Vagina (tissue), 2 donors: ENCODE measurements around the gene WSB2. TPM values are rescaled to one million over a fixed set of nuclear protein-coding genes. Genes with fewer than 3 reads are reported as not detected.
"Not testable (repeated sequence)": the region's sequence is repeated elsewhere in the genome, so short reads cannot be mapped to it uniquely, and the experiment has no call there.

Source experiments
- DNase-seq, 2 donors: peaks; one replicate each; pipeline ENCODE4 v3.0.0-alpha.2; 2017; ENCODE audit errors: extremely low spot score in 2 of 2
- H3K27ac ChIP-seq: fragments of 200-600 bp; sonication (generic); one replicate; pipeline ENCODE4 v1.5.1; 2019
- H3K27me3 ChIP-seq: fragments of 200-600 bp; sonication (generic); one replicate; pipeline ENCODE4 v1.5.1; 2019
- H3K36me3 ChIP-seq, 2 donors: fragments of 200-600 bp; sonication (generic); one replicate each; pipeline ENCODE4 v1.5.1; 2017 to 2019
- H3K4me1 ChIP-seq: fragments of 200-600 bp; sonication (generic); one replicate; pipeline ENCODE4 v1.5.1; 2019
- H3K4me3 ChIP-seq, 2 donors: fragments of 200-600 bp; sonication (generic); 1 replicate in 1 of 2; 2 replicates in 1 of 2; pipeline ENCODE4 v1.5.1; 2016 to 2019
- H3K9me3 ChIP-seq: fragments of 200-600 bp; sonication (generic); one replicate; pipeline ENCODE4 v1.5.1; 2019
- CTCF ChIP-seq, 3 experiments: fragments of 450-650 bp in 2 of 3; fragments of 200-600 bp in 1 of 3; sonication (generic) in 1 of 3; IDR thresholded peaks; one replicate each; pipeline ENCODE4 v1.5.1; 2017 to 2019; ENCODE audit warnings: antibody characterized with exemption in 3 of 3, mild to moderate bottlenecking in 2 of 3, moderate library complexity in 2 of 3
- POLR2A ChIP-seq, 2 donors: fragments of 450-650 bp; IDR thresholded peaks; one replicate each; pipeline ENCODE4 v1.6.1; 2017; ENCODE audit warnings: antibody characterized with exemption in 2 of 2, mild to moderate bottlenecking in 2 of 2, moderate library complexity in 2 of 2
- POLR2AphosphoS5 ChIP-seq, 2 donors: sonication (generic); formaldehyde crosslinking; IDR thresholded peaks; one replicate each; pipeline ENCODE4 v1.9.0; 2017; ENCODE audit warnings: antibody characterized with exemption in 2 of 2, mild to moderate bottlenecking in 2 of 2, low read depth in 1 of 2; ENCODE audit not compliant: insufficient read depth in 1 of 2
- intact Hi-C: fragments of 100-400 bp; cut with DNase I; formaldehyde crosslinking; loops from one replicate; pipeline ENCODE4 v1.15.1; 2023
- total RNA-seq: library from RNA; depleted of rRNA; stranded (reverse); fragments of >200 nt; gene quantifications from one replicate; pipeline ENCODE4 v1.2.3, GENCODE V29; 2016

The WSB2 gene
- total RNA-seq, 1 donor from 2014 or later, result 44.0 TPM

GRCh38 chr12:118025168-118025567 is 35.8 kb downstream of the WSB2 start:
- Histone ChIP-seq H3K36me3 (peaks cover 0 to 40% of the 10 kb centered on the region in 2 donors), H3K27ac (no peak overlapping the region)
- intact Hi-C loops, result no loop called here

GRCh38 chr12:118023301-118023860 is 37.6 kb downstream of the WSB2 start:
- intact Hi-C loops, result no loop called here
- Histone ChIP-seq H3K27me3 (no peaks in the 10 kb centered on the region), H3K4me1 (no peaks in the 10 kb centered on the region), H3K9me3 (no peaks in the 10 kb centered on the region), H3K27ac (no peak overlapping the region), H3K36me3 (peaks cover 0 to 32% of the 10 kb centered on the region in 2 donors), H3K4me3 (no peak overlapping the region)
- no peak for DNase-seq
- TF ChIP-seq POLR2AphosphoS5 (IDR thresholded peaks at IDR 0.05; ENCODE audit: insufficient read depth in 1 of 2, low read depth in 1 of 2) (no peak), POLR2A (IDR thresholded peaks at IDR 0.05) (no peak), CTCF (IDR thresholded peaks at IDR 0.05) (no peak)

More at GRCh38 chr12:118025168-118025567, 35.8 kb downstream of the WSB2 start:
- DNase-seq, result no peak
- no peaks in the 10 kb centered on the region for H3K27me3 ChIP-seq
- H3K4me3 ChIP-seq, result no peak overlapping the region
- H3K4me1 ChIP-seq, result no peaks in the 10 kb centered on the region
- TF ChIP-seq POLR2A (IDR thresholded peaks at IDR 0.05), result no peak
- no peak for TF ChIP-seq POLR2AphosphoS5 (IDR thresholded peaks at IDR 0.05; ENCODE audit: insufficient read depth in 1 of 2, low read depth in 1 of 2)
- TF ChIP-seq CTCF (IDR thresholded peaks at IDR 0.05), result no peak
- H3K9me3 ChIP-seq, result no peaks in the 10 kb centered on the region

- Histone ChIP-seq H3K4me1 (peaks cover 5% of the 10 kb centered on the region), H3K27ac (no peak overlapping the region), H3K27me3 (no peaks in the 10 kb centered on the region), H3K36me3 (peaks cover 0 to 27% of the 10 kb centered on the region in 2 donors), H3K4me3 (no peak overlapping the region), H3K9me3 (no peaks in the 10 kb centered on the region)
- intact Hi-C loops, result no loop called here
- TF ChIP-seq CTCF (IDR thresholded peaks at IDR 0.05) (no peak), POLR2A (IDR thresholded peaks at IDR 0.05) (no peak)
- no peak for DNase-seq
Measured at GRCh38 chr12:118022728-118023109, 38.3 kb downstream of the WSB2 start.

- H3K27ac ChIP-seq, intact Hi-C loops, H3K27me3 ChIP-seq, H3K4me3 ChIP-seq, DNase-seq, H3K9me3 ChIP-seq: not testable (repeated sequence)
- Histone ChIP-seq H3K4me1 (peaks cover 11% of the 10 kb centered on the region), H3K36me3 (peaks cover 0 to 26% of the 10 kb centered on the region in 2 donors)
Measured at GRCh38 chr12:118022097-118022727, 38.8 kb downstream of the WSB2 start.

- Histone ChIP-seq H3K27ac (no peak overlapping the region), H3K27me3 (no peaks in the 10 kb centered on the region), H3K4me1 (peaks cover 15% of the 10 kb centered on the region), H3K36me3 (peaks cover 0 to 10% of the 10 kb centered on the region in 2 donors), H3K9me3 (no peaks in the 10 kb centered on the region), H3K4me3 (no peak overlapping the region)
- intact Hi-C loops, result no loop called here
- no peak for DNase-seq
- TF ChIP-seq CTCF (IDR thresholded peaks at IDR 0.05) (no peak), POLR2AphosphoS5 (IDR thresholded peaks at IDR 0.05; ENCODE audit: insufficient read depth in 1 of 2, low read depth in 1 of 2) (no peak), POLR2A (IDR thresholded peaks at IDR 0.05) (no peak)
Measured at GRCh38 chr12:118020036-118020435, 40.9 kb downstream of the WSB2 start.
